Renal cortex interstitium (tissue), 11 donors: ENCODE results near the gene SEC22C. TPM values are rescaled to one million over a fixed set of nuclear protein-coding genes. Genes with fewer than 3 reads are reported as not detected.

Source experiments
- DNase-seq, 11 donors: peaks; one replicate each; pipeline ENCODE4 v3.0.0-alpha.2; 2013; ENCODE audit warnings: low read depth in 9 of 11, low spot score in 4 of 11; ENCODE audit errors: extremely low read depth in 1 of 11
- polyA plus RNA-seq, 3 donors: library from polyadenylated mRNA; unstranded; fragments of 120-200 nt; gene quantifications; one replicate each; pipeline ENCODE4 v1.2.1, GENCODE V29; 2013; ENCODE audit not compliant: insufficient read length in 3 of 3

The SEC22C gene
- polyA plus RNA-seq, 3 donors: 41.8 to 47.5 (median 45.2) TPM

DNA sequence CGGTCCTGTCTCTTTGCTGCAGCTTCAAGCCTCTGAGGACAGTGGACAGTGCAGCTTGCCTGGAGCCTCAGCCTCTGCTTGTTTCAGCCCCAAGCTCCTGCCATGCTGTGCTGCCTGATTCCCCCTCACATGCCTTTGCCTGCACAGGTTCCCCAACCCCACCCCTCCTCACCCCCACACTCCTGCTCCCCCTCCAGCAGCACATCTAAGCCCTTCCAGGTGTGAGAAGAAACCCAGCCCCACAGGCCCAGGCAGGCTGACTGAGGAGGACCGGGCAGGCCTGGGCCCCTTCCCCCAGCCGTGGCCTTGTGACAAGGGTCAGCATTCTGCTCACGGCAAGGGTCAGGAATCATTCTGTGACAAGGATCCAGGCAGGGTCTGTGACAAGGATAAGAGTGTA, 56.6 kb downstream of the SEC22C start:
- DNase-seq: no peak

DNA sequence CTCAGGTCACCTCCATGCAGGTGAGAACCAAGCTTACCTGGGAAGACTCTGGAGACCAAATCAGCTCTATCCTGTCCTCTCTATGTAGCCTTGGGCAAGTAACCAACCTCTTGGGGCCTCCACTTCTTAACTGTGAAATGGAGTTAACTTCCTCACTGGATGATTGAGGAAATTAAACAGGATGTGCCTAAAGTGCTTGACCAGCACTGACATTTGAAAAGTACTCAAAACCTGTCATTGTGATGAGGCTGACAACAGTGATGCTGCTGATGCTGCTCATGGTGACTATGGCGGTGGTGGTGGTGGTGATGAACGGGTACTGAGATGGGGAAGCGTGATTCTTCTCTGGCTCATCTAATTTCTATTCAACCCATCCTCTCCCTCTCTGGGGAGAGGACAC, 57.0 kb downstream of the SEC22C start:
- DNase-seq: no peak

DNA sequence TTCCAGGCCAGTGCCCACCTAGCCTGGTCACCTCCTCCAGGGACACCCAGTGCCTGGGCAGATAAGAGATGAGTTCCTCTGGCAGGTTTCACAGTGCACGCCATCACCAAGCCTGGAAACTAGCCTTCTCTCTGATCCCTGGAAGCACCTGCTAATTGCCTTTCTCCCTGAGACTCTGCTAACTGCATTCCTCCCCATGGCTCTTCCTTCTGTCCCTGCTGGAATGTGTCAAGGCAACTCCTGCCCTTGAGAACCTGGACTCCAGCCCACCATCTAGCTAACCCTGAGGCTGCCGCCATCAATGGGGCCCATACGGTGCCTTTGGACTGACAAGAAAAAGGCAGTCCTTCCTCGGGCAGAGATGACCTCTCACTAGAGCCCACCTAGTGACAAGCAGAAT, 60.9 kb downstream of the SEC22C start:
- no peak for DNase-seq

DNA sequence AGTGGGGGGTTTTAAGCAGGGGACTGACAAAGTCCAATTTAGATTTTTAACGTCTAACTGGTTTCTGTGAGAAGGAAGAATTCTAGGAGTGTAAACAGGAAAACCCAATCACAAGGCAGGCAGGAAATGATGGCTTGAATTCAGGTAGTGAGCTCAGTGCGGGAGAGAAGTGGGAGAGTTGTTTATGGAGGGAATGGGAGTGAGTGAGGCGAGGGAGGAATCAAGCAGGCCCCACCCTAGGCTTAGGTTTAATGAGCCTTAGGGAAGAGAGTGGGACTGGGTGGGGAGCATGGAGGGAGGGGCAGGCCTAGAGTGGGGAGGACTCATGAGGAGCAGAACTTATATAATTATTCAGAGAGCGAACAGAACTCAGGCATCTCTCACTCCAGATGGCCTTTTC, 61.4 kb downstream of the SEC22C start:
- no peak for DNase-seq

DNA sequence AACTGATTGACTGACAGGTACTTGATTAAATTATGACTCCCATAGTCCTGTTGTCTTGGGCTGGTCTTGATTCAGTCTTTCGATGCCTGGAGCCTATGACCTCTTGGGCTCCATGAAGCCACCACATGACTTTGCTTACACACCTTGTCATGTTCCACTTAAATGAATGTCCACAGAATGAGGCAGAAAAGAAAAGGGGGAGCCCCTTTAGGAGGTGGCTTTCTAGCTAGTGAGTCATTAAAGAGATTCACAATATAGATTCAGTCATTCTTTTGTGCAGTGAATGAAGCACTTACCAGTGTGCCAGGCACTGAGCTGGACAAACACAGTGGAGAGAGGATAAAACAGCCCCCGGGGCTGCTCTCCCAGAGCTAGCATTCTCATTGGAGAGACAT, 62.2 kb downstream of the SEC22C start:
- no peak for DNase-seq

DNA sequence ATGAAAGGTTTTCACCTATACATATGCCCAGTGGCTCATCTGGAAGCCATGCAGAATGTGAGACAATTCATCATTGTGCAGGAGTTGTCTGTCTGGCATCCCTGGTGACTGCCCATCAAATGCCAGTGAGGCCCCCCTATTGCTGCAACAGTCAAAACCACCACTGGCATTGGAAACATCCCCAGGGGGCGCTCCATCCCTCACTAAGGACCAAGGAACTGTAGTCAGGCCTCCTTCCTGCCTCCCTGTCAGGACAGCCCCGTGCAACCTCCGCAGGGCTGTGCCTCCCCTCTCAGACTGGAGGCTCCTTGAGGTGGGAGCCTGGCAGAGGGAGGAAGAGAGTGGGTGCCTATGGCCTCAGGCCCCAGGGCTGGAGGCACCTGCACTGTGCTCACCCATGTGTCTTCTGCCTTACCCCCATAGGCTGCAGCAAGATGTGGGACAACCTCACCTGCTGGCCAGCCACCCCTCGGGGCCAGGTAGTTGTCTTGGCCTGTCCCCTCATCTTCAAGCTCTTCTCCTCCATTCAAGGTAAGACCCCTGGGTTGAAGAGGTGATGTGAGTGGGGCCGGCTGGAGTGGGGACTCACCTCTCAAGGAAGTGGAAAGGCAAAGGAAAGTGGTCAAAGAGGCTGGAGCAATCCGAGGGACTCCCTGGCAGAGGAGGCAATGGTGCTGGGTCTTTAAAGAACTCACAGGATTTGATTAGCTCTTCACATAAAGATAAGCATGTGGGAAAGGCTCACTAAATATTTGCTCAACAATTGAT, 62.8 kb downstream of the SEC22C start:
- DNase-seq: no peak

DNA sequence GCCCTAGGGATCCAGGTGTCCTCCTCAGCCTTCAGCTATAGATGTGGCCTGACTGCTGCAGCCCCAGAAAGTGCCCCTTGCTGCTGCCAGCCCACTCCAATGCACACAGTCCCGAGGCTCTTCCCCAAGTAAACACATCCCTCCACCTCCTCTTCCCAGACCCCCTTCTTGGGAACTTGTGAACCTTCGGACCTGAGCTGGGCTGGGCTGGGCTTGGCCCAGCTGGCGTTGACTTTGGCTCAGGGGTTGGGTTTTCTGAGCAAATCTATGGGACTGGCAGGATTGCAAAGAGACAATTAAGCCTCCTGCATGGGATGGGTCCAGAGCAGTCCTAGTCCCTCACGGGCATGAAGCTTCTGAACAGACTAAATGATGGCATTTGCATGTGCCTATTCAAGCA, 64.7 kb downstream of the SEC22C start:
- DNase-seq: no peak

DNA sequence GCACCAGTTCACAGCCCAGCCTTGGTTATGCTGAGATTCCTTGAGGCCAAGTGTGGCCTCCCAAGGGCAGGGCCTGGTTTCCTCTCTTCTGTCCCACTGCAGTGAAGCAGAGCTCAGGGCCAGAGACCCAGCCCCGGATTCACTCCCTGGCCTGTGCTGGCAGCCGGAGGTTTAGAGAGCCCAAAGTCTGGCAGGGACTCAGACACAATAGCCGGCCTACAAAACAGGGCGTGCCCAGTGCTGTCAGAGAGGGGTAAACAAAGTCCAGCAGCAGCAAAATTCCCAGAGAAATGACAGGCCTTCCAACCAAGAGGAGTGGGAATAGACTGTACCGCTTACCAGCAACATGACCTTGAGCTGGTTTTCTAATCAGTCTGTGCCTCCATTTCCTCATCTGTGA, 65.3 kb downstream of the SEC22C start:
- DNase-seq: no peak

DNA sequence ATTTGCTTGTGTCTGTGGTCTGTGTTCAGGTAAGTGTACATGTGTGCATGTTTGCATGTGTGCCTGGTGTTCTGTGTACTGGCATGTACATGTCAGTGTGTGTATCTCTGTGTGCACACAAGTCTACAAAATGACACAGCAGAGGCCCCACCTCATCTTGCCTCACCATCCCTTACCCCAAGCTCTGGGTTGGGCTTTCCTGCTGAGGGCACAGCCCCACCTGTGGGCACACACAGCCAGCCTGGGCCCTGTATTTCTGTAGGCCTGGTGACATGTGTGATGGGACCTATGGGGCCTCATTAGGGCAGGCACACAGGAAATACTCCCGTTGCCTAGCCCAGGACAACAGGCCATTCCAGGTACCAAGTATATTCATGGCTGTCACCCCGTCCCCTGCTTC, 65.8 kb downstream of the SEC22C start:
- no peak for DNase-seq

DNA sequence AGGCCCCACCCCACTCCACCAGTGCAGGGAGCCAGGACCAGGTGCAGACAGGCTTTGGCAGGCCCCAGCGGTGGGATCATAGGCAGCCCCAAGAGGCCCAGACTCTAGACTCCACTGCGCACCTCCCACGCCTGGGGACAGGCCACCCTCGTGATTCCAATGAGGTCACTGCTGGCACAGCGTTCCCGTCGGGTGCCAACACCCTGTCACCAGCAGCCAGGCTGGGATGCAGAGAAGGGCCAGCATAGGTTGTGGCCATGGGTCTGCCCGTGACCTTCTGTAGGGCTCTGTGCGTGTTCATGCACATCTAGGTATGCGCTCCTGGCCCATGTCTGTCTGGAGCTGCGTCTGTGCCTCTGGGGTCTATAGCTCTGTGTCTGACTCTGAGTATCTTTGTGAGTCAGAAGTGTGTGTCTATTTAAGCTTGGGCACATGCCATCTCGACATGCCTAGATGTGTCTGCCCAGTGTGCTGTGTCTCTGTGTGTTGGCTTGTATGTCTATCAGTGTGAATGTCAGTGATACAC, 66.3 kb downstream of the SEC22C start:
- no peak for DNase-seq

DNA sequence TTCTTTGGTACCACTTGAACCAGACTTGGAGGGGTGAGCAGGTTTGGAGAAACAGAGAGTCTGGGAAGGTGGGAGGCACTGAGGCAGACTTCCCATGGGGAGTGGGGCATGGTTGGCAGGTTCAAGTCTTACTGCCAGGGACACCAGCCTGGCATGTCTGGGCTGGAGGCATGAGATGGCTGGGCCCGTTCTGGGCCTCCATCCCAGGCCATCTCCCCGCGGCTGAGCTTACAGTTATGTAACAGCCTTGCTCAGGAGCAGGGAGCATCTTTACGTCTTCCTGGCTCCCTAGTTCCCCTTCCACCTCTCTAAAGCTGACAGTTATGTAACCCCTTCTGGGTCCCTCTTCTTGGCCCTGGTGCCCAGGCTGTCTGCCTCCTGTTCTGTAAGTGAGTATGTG, 66.9 kb downstream of the SEC22C start:
- DNase-seq: no peak

DNA sequence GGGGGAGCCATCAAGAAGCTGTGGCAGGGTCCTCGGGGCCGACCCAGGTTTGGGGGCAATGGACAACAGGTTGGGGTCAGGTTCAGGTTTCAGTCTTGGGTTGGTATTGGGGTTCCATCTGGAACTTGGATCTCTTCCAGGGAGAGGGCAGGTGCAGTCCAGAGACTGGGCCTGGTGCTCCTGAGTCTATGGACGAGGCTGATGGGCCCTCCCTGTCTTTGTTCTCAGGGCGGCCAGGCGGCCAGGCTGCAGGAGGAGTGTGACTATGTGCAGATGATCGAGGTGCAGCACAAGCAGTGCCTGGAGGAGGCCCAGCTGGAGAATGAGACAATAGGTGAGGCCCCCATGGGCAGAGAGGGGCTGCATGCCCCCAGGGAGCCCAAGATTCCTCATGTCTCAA, 68.2 kb downstream of the SEC22C start:
- DNase-seq: no peak

DNA sequence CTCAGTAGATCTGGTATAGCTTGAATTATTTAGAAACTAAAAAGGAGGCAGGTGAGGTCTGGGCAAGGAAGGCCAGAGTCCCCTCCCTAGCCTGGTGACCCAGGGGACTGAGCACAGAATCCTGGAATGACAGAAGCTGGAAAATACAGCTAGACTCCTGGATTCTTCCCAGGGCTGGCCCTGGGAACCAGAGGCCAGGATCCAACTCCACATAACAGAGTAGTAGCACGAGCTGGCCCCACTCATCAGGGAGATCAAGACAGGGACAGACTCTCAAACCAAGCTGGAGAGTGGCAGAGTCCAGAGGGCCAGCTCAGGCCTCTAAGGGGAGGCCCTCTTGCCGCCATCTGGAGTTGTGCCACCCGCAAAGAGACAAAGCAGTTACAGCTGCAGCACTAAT, 68.6 kb downstream of the SEC22C start:
- no peak for DNase-seq

DNA sequence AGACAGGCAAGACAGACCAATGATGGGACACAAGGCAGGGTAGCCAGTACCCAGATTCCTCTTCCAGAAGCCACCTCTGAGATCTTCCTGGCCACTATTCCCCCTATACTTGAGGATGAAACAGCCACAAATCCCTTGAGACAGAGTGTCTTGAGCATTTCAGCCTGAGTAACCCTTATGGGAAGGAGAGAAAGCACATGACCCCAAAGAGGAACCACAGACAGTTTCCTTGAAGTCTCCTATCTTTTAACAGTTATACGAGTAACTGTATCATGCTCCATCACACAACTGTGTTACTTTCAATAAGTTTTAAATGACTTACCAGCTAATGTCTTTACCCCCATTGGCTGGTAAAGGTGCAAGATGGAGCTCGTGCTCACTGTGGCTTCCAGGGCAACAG, 70.0 kb downstream of the SEC22C start:
- no peak for DNase-seq

DNA sequence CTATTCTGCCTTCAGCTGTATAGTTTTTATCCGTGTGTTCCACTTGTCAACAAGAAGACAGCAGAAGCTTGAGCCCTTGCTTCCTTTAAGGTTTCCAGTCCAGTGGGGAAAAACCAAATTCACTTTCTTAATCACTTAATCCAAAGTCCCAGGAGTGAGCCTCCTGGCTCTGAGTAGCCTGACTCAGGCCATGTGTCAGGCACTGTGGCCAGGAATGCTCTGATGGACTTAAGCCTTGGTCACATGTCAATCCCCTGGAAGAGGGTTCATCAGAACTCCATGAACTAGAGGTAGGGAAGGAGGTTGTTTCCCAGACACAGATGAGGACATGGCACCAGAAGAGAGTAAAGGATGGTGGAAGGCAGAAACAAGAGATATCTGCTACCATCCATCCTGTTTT, 70.6 kb downstream of the SEC22C start:
- DNase-seq: no peak

DNA sequence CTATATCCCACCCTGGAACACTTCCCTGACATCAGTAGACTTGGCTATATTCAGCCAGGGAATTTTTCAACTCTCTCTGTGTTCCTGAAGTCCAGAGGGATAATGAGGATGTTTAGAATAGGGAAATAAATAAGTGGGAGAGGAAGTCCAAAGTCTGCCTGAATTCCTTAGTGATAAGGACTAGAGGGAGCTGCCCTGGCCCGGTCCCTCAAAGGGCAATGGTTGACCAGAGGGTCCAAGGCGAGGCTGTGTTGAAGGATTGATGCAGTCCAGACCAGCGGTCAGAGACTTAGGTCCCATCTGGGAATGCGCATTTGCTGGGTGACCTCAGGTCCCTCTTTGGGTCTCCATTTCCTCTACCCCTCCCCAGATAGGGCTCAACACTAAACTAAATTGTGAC, 71.4 kb downstream of the SEC22C start:
- DNase-seq: no peak

DNA sequence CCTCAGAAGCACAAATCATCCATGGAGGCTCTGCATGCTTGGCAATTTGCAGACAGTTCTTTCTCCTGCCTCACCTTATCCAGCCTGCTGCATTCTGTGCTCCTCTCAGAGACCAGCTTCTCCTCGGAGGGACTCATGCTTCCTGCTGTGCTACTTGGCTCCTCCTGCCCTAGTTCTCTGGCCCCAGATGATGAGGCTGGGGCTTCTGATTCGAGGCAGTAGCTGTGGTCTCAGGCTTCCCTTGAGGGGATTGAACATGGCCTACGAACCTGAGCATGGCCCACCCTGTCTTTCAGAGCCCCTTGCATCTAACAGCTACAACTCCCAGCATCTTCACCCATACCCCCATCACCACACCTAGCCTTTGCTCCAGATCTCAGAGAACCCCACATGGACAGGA, 72.7 kb downstream of the SEC22C start:
- DNase-seq: no peak

DNA sequence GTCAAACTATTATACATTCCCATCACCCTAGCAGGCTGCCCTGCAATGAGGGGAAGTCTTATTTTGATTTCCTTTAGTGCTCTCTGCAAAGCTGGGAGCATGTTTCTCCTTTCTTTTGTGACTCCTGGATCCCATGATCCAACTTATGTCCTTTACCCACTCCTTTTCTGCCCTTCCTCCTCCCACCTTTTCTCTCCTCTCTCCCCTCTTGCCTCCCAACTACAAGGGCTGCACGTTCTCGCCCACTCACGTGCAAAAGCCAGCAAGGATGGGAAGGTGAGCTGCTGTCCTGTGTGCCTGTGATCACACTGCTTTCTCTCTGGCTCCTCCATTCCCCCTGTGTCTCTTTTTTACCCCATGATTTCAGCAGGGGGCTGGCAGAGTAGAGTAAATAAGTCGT, 73.2 kb downstream of the SEC22C start:
- no peak for DNase-seq

DNA sequence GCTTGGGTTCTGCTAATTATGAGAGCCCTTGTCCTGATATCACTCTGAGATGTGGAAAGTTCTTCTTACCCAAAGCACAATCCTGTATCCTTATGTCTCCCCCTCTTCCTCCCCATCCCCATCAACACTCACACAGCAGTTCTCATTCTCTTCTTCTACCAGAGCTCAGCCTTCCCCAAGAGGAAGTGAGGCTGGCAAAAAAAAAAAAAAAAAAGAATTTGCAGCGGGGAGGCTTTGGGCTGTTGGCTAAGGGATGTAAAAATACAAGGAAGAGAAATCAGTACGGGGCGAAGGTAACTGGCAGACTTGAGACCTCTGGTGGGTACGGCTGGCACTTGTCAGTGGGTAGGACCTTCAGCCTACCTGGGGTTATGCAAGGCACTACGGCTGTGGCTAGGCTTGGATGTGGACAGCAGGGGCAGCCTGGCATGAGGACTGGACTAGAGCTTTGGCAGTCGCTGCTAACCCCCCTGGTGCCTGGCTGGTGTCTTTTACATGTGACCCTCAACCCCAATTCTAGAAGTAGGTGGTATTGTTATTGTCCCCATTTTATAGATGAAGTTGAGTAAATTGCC, 73.9 kb downstream of the SEC22C start:
- DNase-seq: no peak

DNA sequence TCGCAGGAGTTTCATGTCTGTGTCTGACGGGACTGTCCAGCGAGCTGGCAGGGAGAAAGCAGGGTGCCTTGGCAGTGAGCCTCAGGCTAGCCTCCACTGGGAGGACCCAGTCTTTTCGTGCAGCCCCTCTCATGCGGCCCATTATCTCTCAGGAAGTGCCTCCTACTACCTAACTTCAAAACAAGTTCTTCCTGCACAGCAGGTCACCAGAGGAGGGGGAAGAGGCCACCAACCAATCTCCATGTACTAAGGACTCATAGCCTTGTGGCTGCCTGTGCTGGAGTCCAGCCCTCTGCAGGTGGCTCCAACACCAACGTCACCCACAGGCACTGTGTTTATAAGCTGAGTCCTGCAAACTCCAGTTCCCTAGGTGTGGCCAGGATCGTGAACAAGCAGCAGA, 74.5 kb downstream of the SEC22C start:
- no peak for DNase-seq

DNA sequence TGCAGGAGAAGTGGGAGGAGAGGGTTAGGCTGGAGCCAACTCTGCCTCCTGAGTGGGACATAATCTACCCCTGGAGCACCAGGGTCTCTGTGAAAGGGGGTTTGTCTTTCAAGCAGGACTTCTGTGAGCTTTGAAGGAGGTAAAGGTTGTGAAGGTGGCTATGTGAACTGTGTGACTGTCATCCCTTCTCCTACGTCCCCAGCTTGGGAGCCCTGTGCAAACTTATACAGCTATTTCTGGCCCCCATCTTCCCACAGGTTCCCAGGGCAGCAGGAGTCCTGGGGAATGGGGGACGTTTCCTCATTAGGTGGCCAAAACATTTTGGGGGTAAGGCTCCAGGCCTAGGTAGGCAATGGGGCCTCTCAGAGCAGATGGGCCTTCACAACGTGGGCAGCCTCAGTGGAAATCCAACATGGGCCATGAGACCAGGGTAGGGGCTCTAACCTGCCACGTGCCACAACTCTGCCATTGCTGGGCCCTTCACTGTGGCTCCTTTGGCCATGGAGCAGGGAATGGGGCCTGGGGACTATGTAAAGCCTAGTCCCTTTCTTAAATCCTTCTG, 75.8 kb downstream of the SEC22C start:
- no peak for DNase-seq
